Measurements from ENCODE around the gene CPED1.

CPED1 gene

GRCh38 chr7:121080913-121081326 lies 92.4 kb downstream of the CPED1 start:
- DNase-seq (ENCODE audit: extremely low read depth, low read depth) = no peak
- no peak for TF ChIP-seq CTCF (IDR thresholded peaks at IDR 0.05; ENCODE audit: low read depth, low read length)

GRCh38 chr7:121081327-121081936 lies 92.9 kb downstream of the CPED1 start:
- peak; percentile 48 for DNase-seq (ENCODE audit: extremely low read depth, low read depth)

DNA sequence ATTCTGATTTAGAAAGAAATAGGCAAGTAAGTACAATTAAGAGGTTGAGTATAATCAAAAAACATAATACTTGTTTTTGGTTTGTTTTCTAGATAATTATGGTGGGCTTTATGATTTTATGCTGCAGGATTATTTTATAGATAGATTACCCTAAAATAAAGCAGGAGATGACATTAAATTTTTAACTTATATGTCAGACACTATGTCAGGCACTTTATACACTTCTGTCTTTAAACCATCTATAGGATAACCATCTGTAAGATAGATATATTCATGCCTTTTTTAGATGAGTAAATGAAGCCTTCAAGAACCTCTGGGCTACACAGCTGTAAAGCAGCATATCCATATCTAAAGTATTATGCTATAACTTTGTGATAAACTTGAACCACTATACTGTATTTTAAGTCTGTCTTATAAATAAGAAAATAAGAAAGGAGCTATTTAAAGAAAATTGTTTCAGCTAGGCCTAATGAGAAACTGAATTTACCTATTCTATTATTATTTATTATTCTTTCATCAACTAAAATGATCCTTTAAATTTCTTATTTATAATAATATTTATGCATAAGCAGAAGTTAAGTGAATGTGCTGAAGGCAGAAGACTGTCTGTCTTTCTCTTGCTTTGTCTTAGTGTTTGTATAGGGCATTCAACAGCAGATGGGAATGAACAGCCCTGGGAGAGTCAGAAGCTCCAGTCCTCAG lies 94.0 kb downstream of the CPED1 start:
- no peak for DNase-seq (ENCODE audit: extremely low read depth, low read depth)
- TF ChIP-seq CTCF (IDR thresholded peaks at IDR 0.05; ENCODE audit: low read depth, low read length) = no peak

More at GRCh38 chr7:121081327-121081936, 92.9 kb downstream of the CPED1 start:
- TF ChIP-seq CTCF (IDR thresholded peaks at IDR 0.05; ENCODE audit: low read depth, low read length) = peak; percentile 61

- no peak for TF ChIP-seq CTCF (IDR thresholded peaks at IDR 0.05; ENCODE audit: low read depth, low read length)
- no peak for DNase-seq (ENCODE audit: extremely low read depth, low read depth)
Observed at GRCh38 chr7:121083138-121083789, 94.8 kb downstream of the CPED1 start.

DNA sequence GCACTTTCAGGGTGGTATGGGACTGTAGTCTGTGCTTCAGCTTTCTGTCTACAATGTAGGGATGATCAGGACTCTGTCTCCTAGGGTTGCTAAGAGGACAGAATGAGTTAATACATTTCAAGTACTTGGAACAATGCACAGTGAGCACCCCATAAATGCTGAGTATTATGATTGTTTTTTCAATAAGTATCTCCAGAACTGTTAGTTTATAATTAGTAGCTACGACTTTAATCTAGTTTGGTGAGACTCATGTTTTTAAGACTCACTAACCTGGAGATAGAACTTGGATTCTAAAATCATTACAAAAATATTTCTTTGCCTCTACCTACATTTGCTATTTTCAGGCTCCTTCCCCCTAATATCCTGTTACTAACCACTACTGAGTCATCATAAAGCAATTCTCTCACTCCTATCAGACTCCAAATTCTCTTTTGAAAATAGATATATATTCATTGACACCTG lies 95.3 kb downstream of the CPED1 start:
- no peak for TF ChIP-seq CTCF (IDR thresholded peaks at IDR 0.05; ENCODE audit: low read depth, low read length)
- DNase-seq (ENCODE audit: extremely low read depth, low read depth) = no peak

GRCh38 chr7:121084256-121084655 lies 95.7 kb downstream of the CPED1 start:
- TF ChIP-seq CTCF (IDR thresholded peaks at IDR 0.05; ENCODE audit: low read depth, low read length) = no peak
- DNase-seq (ENCODE audit: extremely low read depth, low read depth) = no peak

All from AG09319 (cell line).